ENCODE measurements around the gene PRAF2. TPM values are rescaled to one million over a fixed set of nuclear protein-coding genes. Genes with fewer than 3 reads are reported as not detected.
A peak's percentile ranks its signal among the peaks of the same experiment; 100 is the strongest.

Gene PRAF2
- total and polyA plus RNA-seq, 2 of the 13 experiments (the other 11 are each of a cell fraction or from before 2014, with no cell fraction given): 0.33 to 2.6 TPM

- no peak for TF ChIP-seq TARDBP (CRISPR knock-in tag; IDR thresholded peaks at IDR 0.05)
- TF ChIP-seq TAF15 (IDR thresholded peaks at IDR 0.05; ENCODE audit: low read depth, low read length, poor library complexity, severe bottlenecking): no peak
- TF ChIP-seq ZFP41 (CRISPR knock-in tag; IDR thresholded peaks at IDR 0.05; ENCODE audit: borderline replicate concordance): no peak
- TF ChIP-seq ZNF788 (CRISPR knock-in tag; IDR thresholded peaks at IDR 0.05; ENCODE audit: borderline replicate concordance): no peak
- no peak for TF ChIP-seq PAX8 (CRISPR knock-in tag; IDR thresholded peaks at IDR 0.05; ENCODE audit: borderline replicate concordance)
- no peak for TF ChIP-seq ZNF776 (CRISPR knock-in tag; IDR thresholded peaks at IDR 0.05)
- TF ChIP-seq, protein P1, sequence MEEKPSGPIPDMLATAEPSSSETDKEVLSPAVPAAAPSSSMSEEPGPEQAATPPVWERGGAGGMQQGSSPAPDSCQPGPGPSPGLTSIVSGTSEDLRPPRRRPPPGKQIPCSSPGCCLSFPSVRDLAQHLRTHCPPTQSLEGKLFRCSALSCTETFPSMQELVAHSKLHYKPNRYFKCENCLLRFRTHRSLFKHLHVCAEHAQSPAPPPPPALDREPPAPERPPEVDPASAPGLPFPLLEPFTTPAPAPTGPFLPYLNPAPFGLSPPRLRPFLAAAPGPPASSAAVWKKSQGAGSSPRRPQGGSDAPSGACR (CRISPR knock-in tag; IDR thresholded peaks at IDR 0.05): no peak
- TF ChIP-seq MAFG (CRISPR knock-in tag; IDR thresholded peaks at IDR 0.05): no peak
- TF ChIP-seq ZNF430 (CRISPR knock-in tag; IDR thresholded peaks at IDR 0.05): no peak
- no peak for TF ChIP-seq KLF11 (CRISPR knock-in tag; IDR thresholded peaks at IDR 0.05)
- 0 out of 2 replicates have a peak, but pooled peaks have one; percentile 41 for TF ChIP-seq REL (CRISPR knock-in tag; conservative IDR thresholded peaks at IDR 0.05)
- TF ChIP-seq ARID3A (IDR thresholded peaks at IDR 0.05; ENCODE audit: low read depth, low read length): no peak
- no peak for TF ChIP-seq ZSCAN9 (CRISPR knock-in tag; IDR thresholded peaks at IDR 0.05; ENCODE audit: borderline replicate concordance)
- no peak for TF ChIP-seq ZNF567 (CRISPR knock-in tag; IDR thresholded peaks at IDR 0.05; ENCODE audit: borderline replicate concordance)
- TF ChIP-seq, protein P2, sequence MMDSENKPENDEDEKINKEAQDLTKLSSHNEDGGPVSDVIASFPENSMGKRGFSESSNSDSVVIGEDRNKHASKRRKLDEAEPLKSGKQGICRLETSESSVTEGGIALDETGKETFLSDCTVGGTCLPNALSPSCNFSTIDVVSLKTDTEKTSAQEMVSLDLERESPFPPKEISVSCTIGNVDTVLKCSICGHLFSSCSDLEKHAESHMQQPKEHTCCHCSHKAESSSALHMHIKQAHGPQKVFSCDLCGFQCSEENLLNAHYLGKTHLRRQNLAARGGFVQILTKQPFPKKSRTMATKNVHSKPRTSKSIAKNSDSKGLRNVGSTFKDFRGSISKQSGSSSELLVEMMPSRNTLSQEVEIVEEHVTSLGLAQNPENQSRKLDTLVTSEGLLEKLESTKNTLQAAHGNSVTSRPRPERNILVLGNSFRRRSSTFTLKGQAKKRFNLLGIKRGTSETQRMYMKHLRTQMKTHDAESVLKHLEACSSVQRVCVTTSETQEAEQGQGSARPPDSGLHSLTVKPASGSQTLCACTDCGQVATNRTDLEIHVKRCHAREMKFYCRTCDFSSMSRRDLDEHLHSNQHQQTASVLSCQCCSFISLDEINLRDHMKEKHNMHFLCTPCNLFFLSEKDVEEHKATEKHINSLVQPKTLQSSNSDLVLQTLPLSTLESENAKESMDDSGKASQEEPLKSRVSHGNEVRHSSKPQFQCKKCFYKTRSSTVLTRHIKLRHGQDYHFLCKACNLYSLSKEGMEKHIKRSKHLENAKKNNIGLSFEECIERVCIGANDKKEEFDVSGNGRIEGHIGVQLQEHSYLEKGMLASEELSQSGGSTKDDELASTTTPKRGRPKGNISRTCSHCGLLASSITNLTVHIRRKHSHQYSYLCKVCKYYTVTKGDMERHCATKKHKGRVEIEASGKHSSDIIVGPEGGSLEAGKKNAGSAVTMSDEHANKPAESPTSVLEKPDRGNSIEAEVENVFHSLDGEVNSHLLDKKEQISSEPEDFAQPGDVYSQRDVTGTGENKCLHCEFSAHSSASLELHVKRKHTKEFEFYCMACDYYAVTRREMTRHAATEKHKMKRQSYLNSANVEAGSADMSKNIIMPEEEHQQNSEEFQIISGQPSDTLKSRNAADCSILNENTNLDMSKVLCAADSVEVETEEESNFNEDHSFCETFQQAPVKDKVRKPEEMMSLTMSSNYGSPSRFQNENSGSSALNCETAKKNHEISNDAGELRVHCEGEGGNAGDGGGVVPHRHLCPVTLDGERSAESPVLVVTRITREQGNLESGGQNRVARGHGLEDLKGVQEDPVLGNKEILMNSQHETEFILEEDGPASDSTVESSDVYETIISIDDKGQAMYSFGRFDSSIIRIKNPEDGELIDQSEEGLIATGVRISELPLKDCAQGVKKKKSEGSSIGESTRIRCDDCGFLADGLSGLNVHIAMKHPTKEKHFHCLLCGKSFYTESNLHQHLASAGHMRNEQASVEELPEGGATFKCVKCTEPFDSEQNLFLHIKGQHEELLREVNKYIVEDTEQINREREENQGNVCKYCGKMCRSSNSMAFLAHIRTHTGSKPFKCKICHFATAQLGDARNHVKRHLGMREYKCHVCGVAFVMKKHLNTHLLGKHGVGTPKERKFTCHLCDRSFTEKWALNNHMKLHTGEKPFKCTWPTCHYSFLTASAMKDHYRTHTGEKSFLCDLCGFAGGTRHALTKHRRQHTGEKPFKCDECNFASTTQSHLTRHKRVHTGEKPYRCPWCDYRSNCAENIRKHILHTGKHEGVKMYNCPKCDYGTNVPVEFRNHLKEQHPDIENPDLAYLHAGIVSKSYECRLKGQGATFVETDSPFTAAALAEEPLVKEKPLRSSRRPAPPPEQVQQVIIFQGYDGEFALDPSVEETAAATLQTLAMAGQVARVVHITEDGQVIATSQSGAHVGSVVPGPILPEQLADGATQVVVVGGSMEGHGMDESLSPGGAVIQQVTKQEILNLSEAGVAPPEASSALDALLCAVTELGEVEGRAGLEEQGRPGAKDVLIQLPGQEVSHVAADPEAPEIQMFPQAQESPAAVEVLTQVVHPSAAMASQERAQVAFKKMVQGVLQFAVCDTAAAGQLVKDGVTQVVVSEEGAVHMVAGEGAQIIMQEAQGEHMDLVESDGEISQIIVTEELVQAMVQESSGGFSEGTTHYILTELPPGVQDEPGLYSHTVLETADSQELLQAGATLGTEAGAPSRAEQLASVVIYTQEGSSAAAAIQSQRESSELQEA (CRISPR knock-in tag; IDR thresholded peaks at IDR 0.05; ENCODE audit: not compliant biosample characterization): no peak
- no peak for TF ChIP-seq CENPX (CRISPR knock-in tag; IDR thresholded peaks at IDR 0.05)
- TF ChIP-seq HNRNPUL1 (IDR thresholded peaks at IDR 0.05; ENCODE audit: low read depth, low read length): no peak
Observed at GRCh38 chrX:49079489-49080428, 6.0 kb upstream of the PRAF2 start, which contains the start of gene WDR45 (continued).
